Activated T-cell treated with anti-CD3 and anti-CD28 coated beads for 1 hour (primary cell): Measurements from ENCODE around the gene GTF3C1.
A peak's percentile ranks its signal among the peaks of the same experiment; 100 is the strongest.
"Not testable (repeated sequence)": the region's sequence is repeated elsewhere in the genome, so short reads cannot be mapped to it uniquely, and the experiment has no call there.

Source experiments
- DNase-seq: peaks from one replicate; pipeline ENCODE4 v3.0.0-alpha.2; 2020; ENCODE audit warnings: low read depth

GTF3C1 gene

GRCh38 chr16:27441998-27442397 is 107.7 kb downstream of the GTF3C1 start:
- DNase-seq: no peak

- no peak for DNase-seq
These were observed 108.4 kb downstream of the GTF3C1 start for GRCh38 chr16:27441276-27441675.

GRCh38 chr16:27439271-27440018 is 110.3 kb downstream of the GTF3C1 start:
- DNase-seq: no peak

- no peak for DNase-seq
These were observed 111.8 kb downstream of the GTF3C1 start for GRCh38 chr16:27437946-27438345.

- DNase-seq: no peak
These were observed 112.6 kb downstream of the GTF3C1 start for GRCh38 chr16:27436921-27437650.

- DNase-seq: no peak
These were observed 113.6 kb downstream of the GTF3C1 start for GRCh38 chr16:27436065-27436464.

- DNase-seq: not testable (repeated sequence)
These were observed 114.6 kb downstream of the GTF3C1 start for GRCh38 chr16:27435146-27435545.

GRCh38 chr16:27434141-27435051 is 115.3 kb downstream of the GTF3C1 start:
- no peak for DNase-seq

- DNase-seq: no peak
These were observed 116.1 kb downstream of the GTF3C1 start for GRCh38 chr16:27433636-27434035.

GRCh38 chr16:27433191-27433590 is 116.5 kb downstream of the GTF3C1 start:
- DNase-seq: not testable (repeated sequence)

GRCh38 chr16:27432558-27432957 is 117.2 kb downstream of the GTF3C1 start:
- DNase-seq: no peak

- no peak for DNase-seq
These were observed 117.8 kb downstream of the GTF3C1 start for GRCh38 chr16:27431773-27432532.

GRCh38 chr16:27430923-27431484 is 118.7 kb downstream of the GTF3C1 start:
- no peak for DNase-seq

- DNase-seq: no peak
These were observed 119.2 kb downstream of the GTF3C1 start for GRCh38 chr16:27430512-27430911.

- no peak for DNase-seq
These were observed 119.7 kb downstream of the GTF3C1 start for GRCh38 chr16:27429981-27430441.

- DNase-seq: no peak
These were observed 120.3 kb downstream of the GTF3C1 start for GRCh38 chr16:27429330-27429871.

- no peak for DNase-seq
These were observed 121.5 kb downstream of the GTF3C1 start for GRCh38 chr16:27428026-27428785.

GRCh38 chr16:27427538-27427937 is 122.2 kb downstream of the GTF3C1 start:
- no peak for DNase-seq

GRCh38 chr16:27426423-27427408 is 123.0 kb downstream of the GTF3C1 start:
- DNase-seq: peak; percentile 63
